HepG2 (cell line): Measurements from ENCODE around the gene PHF10. TPM values are rescaled to one million over a fixed set of nuclear protein-coding genes. Genes with fewer than 3 reads are reported as not detected.

ENCODE experiments used
- HMGA1 ChIP-seq: sonication (generic); formaldehyde crosslinking; conservative IDR thresholded peaks from 2 replicates; pipeline ENCODE4 v1.4.0; 2020; ENCODE audit warnings: missing genetic modification reagents
- HNRNPK ChIP-seq: fragments of 200-400 bp; formaldehyde crosslinking; IDR thresholded peaks from 2 replicates; pipeline ENCODE4 v1.6.1; 2018; ENCODE audit warnings: low read length, low read depth, moderate library complexity, mild to moderate bottlenecking; ENCODE audit not compliant: poor library complexity, severe bottlenecking
- KMT2A ChIP-seq: sonication (generic); formaldehyde crosslinking; IDR thresholded peaks from 2 replicates; pipeline ENCODE4 v1.4.0; 2020; ENCODE audit warnings: missing genetic modification reagents
- MATR3 ChIP-seq: sonication (generic); formaldehyde crosslinking; IDR thresholded peaks from 2 replicates; pipeline ENCODE4 v1.4.0; 2020; ENCODE audit warnings: missing genetic modification reagents
- NFKBIZ ChIP-seq: IDR thresholded peaks from 2 replicates; pipeline ENCODE4 v1.6.1; 2018; ENCODE audit warnings: missing genetic modification reagents, missing compliant biosample characterization
- PAF1 ChIP-seq: IDR thresholded peaks from 2 replicates; pipeline ENCODE4 v1.6.1; 2016; ENCODE audit warnings: missing genetic modification reagents, missing compliant biosample characterization
- SMYD3 ChIP-seq: sonication (generic); formaldehyde crosslinking; IDR thresholded peaks from 2 replicates; pipeline ENCODE4 v1.8.1; 2023; ENCODE audit warnings: mild to moderate bottlenecking, missing genetic modification reagents
- TCF12 ChIP-seq, 2 experiments: fragments of 450-650 bp in 1 of 2; sonication (generic) in 1 of 2; formaldehyde crosslinking in 1 of 2; IDR thresholded peaks; 2 replicates each; pipeline versions ENCODE4 v1.6.1 to v1.8.0; 2017 to 2022; ENCODE audit warnings: antibody characterized with exemption in 1 of 2, mild to moderate bottlenecking in 1 of 2, missing genetic modification reagents in 1 of 2, moderate library complexity in 1 of 2
- ZNF138 ChIP-seq: sonication (generic); formaldehyde crosslinking; IDR thresholded peaks from 2 replicates; pipeline ENCODE4 v1.5.0; 2020; ENCODE audit warnings: mild to moderate bottlenecking, low read depth, missing genetic modification reagents
- ZNF660 ChIP-seq: sonication (generic); formaldehyde crosslinking; IDR thresholded peaks from 2 replicates; pipeline ENCODE4 v1.5.1; 2020; ENCODE audit warnings: mild to moderate bottlenecking, low read depth, missing genetic modification reagents, borderline replicate concordance
- ZSCAN12 ChIP-seq: sonication (generic); formaldehyde crosslinking; IDR thresholded peaks from 2 replicates; pipeline ENCODE4 v1.9.0; 2021; ENCODE audit warnings: mild to moderate bottlenecking, missing genetic modification reagents
- polyA plus RNA-seq, 8 experiments: library from polyadenylated mRNA; depleted of rRNA in 3 of 8; stranded (reverse) in 7 of 8; unstranded in 1 of 8; fragments of >200 nt; fragmentation: Illumina TruSeq in 4 of 8; extraction: Trizol in 4 of 8; gene quantifications; 2 replicates each; pipeline versions ENCODE4 v1.2.1 to v1.2.3, GENCODE V29; 2011 to 2016; ENCODE audit warnings: low read depth in 4 of 8, missing spikeins in 1 of 8, mixed read lengths in 1 of 8; ENCODE audit not compliant: insufficient read depth in 1 of 8
- total RNA-seq, 5 experiments: library from RNA; depleted of rRNA; stranded (reverse); fragments of >200 nt; fragmentation: Illumina TruSeq; extraction: Trizol; gene quantifications; 2 replicates each; pipeline ENCODE4 v1.2.3, GENCODE V29; 2016; ENCODE audit warnings: low read depth in 1 of 5
- TF ChIP-seq, protein P1 (sequence below): sonication (generic); formaldehyde crosslinking; IDR thresholded peaks from 2 replicates; pipeline ENCODE4 v1.5.0; 2020; ENCODE audit warnings: mild to moderate bottlenecking, missing genetic modification reagents, moderate library complexity
- TF ChIP-seq, protein P2 (sequence below): sonication (generic); formaldehyde crosslinking; IDR thresholded peaks from 2 replicates; pipeline ENCODE4 v1.8.1; 2023; ENCODE audit warnings: missing genetic modification reagents, mild to moderate bottlenecking, borderline replicate concordance
- TF ChIP-seq, protein P3 (sequence below): sonication (generic); formaldehyde crosslinking; IDR thresholded peaks from 2 replicates; pipeline ENCODE4 v1.4.0; 2020; ENCODE audit warnings: mild to moderate bottlenecking, missing genetic modification reagents
- TF ChIP-seq, protein P4 (sequence below): IDR thresholded peaks from 2 replicates; pipeline ENCODE4 v1.6.1; 2012; ENCODE audit warnings: inconsistent platforms
- TF ChIP-seq, protein P5 (sequence below): sonication (generic); formaldehyde crosslinking; IDR thresholded peaks from 2 replicates; pipeline ENCODE4 v1.4.0; 2020; ENCODE audit warnings: mild to moderate bottlenecking, missing genetic modification reagents
- TF ChIP-seq, protein P6 (sequence below): sonication (generic); formaldehyde crosslinking; IDR thresholded peaks from 2 replicates; pipeline ENCODE4 v1.5.0; 2020; ENCODE audit warnings: missing genetic modification reagents

PHF10 gene
- total and polyA plus RNA-seq, 2 of the 13 experiments (the other 11 are each of a cell fraction or from before 2014, with no cell fraction given): 42.1 to 84.1 TPM

DNA sequence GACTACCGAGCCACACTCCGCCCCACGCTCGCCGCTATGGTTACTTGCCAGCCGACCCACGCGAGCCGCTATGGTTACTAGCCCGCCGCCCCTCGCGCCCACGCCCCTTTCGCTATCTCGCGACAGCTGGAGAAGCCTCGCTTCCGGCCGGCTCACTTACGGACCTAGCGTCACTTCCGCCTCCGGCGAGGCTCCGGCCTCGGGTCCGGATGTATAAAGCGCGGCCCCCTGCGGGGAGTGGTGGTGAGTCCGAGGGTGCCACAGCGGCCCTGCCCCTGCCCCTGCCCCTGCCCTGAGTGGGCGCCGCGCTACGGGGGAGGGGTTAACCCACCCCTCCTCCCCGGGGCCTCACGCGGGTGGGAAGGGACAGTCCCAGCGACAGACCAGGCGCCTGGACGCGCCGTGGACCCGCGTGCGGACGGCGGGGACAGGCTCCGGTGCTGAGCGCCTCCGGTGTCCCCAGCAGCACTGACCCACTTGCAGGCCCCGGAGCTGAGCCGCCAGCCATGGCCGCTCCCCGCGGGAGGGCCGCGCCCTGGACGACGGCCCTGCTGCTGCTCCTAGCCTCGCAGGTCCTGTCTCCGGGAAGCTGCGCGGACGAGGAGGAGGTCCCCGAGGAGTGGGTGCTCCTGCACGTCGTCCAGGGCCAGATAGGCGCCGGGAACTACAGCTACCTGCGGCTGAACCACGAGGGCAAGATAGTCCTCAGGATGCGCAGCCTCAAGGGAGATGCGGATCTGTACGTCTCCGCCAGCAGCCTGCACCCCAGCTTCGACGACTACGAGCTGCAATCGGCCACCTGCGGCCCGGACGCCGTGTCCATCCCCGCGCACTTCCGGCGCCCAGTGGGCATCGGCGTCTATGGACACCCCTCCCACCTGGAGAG, 22.1 kb downstream of the PHF10 start, which contains the start of the genes C6orf120 and WDR27 (continued):
- TF ChIP-seq PAF1 (CRISPR knock-in tag): peak; percentile 89; the same call in 1 of the 2 replicates
- TF ChIP-seq, protein P1, sequence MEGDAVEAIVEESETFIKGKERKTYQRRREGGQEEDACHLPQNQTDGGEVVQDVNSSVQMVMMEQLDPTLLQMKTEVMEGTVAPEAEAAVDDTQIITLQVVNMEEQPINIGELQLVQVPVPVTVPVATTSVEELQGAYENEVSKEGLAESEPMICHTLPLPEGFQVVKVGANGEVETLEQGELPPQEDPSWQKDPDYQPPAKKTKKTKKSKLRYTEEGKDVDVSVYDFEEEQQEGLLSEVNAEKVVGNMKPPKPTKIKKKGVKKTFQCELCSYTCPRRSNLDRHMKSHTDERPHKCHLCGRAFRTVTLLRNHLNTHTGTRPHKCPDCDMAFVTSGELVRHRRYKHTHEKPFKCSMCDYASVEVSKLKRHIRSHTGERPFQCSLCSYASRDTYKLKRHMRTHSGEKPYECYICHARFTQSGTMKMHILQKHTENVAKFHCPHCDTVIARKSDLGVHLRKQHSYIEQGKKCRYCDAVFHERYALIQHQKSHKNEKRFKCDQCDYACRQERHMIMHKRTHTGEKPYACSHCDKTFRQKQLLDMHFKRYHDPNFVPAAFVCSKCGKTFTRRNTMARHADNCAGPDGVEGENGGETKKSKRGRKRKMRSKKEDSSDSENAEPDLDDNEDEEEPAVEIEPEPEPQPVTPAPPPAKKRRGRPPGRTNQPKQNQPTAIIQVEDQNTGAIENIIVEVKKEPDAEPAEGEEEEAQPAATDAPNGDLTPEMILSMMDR (CRISPR knock-in tag): peak; percentile 54
- peak; percentile 91 for TF ChIP-seq HNRNPK
- no peak for TF ChIP-seq HMGA1 (CRISPR knock-in tag)
- TF ChIP-seq, protein P2, sequence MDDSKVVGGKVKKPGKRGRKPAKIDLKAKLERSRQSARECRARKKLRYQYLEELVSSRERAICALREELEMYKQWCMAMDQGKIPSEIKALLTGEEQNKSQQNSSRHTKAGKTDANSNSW (CRISPR knock-in tag): no peak; the same call in 1 of the 2 replicates
- TF ChIP-seq, protein P3, sequence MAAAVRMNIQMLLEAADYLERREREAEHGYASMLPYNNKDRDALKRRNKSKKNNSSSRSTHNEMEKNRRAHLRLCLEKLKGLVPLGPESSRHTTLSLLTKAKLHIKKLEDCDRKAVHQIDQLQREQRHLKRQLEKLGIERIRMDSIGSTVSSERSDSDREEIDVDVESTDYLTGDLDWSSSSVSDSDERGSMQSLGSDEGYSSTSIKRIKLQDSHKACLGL (CRISPR knock-in tag): peak; percentile 96
- TF ChIP-seq SMYD3 (CRISPR knock-in tag): peak; percentile 84; the same call in 1 of the 2 replicates
- no peak; the same call in 1 of the 2 replicates for TF ChIP-seq ZNF660 (CRISPR knock-in tag)
- TF ChIP-seq ZNF138: peak; percentile 73
- 0 out of 2 replicates have a peak, but pooled peaks have one; percentile 42 for TF ChIP-seq MATR3 (CRISPR knock-in tag)
- TF ChIP-seq, protein P4, sequence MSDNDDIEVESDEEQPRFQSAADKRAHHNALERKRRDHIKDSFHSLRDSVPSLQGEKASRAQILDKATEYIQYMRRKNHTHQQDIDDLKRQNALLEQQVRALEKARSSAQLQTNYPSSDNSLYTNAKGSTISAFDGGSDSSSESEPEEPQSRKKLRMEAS: peak; percentile 92
- peak; percentile 68 for TF ChIP-seq NFKBIZ (CRISPR knock-in tag)
- no peak for TF ChIP-seq TCF12 (IDR thresholded peaks at IDR 0.05)
- peak; percentile 12; the same call in 1 of the 2 replicates for TF ChIP-seq TCF12 (CRISPR knock-in tag; IDR thresholded peaks at IDR 0.05)
- TF ChIP-seq, protein P5, sequence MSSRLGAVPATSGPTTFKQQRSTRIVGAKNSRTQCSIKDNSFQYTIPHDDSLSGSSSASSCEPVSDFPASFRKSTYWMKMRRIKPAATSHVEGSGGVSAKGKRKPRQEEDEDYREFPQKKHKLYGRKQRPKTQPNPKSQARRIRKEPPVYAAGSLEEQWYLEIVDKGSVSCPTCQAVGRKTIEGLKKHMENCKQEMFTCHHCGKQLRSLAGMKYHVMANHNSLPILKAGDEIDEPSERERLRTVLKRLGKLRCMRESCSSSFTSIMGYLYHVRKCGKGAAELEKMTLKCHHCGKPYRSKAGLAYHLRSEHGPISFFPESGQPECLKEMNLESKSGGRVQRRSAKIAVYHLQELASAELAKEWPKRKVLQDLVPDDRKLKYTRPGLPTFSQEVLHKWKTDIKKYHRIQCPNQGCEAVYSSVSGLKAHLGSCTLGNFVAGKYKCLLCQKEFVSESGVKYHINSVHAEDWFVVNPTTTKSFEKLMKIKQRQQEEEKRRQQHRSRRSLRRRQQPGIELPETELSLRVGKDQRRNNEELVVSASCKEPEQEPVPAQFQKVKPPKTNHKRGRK (CRISPR knock-in tag): peak; percentile 14; the same call in 1 of the 2 replicates
- peak; percentile 78; the same call in 1 of the 2 replicates for TF ChIP-seq ZSCAN12
- peak; percentile 97 for TF ChIP-seq KMT2A (CRISPR knock-in tag)
- TF ChIP-seq, protein P6, sequence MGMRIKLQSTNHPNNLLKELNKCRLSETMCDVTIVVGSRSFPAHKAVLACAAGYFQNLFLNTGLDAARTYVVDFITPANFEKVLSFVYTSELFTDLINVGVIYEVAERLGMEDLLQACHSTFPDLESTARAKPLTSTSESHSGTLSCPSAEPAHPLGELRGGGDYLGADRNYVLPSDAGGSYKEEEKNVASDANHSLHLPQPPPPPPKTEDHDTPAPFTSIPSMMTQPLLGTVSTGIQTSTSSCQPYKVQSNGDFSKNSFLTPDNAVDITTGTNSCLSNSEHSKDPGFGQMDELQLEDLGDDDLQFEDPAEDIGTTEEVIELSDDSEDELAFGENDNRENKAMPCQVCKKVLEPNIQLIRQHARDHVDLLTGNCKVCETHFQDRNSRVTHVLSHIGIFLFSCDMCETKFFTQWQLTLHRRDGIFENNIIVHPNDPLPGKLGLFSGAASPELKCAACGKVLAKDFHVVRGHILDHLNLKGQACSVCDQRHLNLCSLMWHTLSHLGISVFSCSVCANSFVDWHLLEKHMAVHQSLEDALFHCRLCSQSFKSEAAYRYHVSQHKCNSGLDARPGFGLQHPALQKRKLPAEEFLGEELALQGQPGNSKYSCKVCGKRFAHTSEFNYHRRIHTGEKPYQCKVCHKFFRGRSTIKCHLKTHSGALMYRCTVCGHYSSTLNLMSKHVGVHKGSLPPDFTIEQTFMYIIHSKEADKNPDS (CRISPR knock-in tag): no peak; the same call in none of the 2 replicates
